DMS79 treated with DMSO at 0.1 percent for 48 hours (cell line): ENCODE results near the gene DUSP22.

Experiments
- DNase-seq: peaks from one replicate; lab custom pipeline; 2025; lab: John Stamatoyannopoulos, UW

The DUSP22 gene

DNA sequence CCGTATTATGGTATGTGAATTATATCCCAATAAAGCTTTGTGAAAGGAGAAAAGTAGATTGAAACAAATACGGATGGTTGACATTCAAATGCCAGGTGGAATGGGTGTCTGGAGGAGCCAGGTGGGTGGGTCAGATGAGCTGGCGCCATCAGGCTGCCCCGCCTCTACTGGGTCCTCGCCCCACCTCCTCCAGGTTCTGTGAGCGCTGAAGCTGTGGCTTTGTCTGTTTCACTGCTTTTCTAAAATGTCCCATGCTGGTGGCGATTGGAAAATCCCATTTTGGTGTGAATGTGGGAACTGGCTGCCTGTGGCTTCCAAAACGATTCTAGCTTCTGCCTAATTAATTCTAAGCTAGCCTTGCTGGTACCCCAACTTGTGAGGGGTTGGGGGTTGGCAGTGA lies 16.5 kb downstream of the DUSP22 start:
- no peak for DNase-seq

GRCh38 chr6:309947-310346 lies 17.7 kb downstream of the DUSP22 start:
- no peak for DNase-seq

- no peak for DNase-seq
These were observed 18.4 kb downstream of the DUSP22 start for GRCh38 chr6:310671-311070.

DNA sequence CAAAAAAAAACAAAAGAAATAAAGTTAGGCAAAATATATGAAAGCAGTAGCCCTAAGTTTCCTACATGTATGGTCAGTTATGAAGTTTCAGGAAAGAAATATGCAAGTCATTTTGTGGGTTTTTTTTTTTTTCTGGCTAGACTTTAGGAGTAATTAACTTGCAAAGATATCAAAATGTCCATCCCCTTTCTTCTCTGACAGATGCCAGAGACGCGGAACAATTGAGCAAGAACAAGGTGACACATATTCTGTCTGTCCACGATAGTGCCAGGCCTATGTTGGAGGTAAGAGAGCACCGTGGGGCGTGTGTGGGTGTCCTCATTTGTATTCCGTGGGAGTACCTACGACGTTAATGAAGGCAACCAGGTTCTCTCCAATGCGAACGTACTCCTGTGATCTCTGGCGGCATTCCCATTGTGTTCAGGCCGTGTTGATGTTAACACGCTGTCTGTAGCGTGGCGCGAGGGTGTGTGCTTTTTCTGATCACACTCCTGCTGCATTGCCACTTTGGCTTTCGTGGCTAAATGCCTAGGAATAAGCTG lies 19.5 kb downstream of the DUSP22 start:
- DNase-seq: no peak

- DNase-seq: no peak
These were observed 20.8 kb downstream of the DUSP22 start for GRCh38 chr6:313087-313486.

DNA sequence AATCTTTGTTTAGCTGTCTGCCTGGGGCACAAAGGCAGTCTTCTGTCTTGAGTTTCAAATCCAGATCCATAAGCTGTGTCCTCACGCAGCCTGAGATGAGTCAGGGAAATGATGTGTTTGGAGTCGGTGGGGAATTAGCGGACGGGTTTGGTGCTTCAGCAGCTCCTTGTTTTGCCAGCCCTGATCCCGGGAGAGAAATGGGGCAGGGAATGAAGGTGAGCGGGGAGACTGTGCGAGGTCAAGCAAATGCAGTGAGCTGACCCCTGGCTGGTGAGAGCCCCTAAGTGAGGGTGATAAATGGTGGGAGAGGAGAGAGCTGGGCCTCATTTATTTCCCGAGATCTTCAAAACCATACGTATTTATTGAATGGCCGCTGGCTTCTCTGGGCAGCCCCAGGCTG lies 21.6 kb downstream of the DUSP22 start:
- no peak for DNase-seq

- no peak for DNase-seq
These were observed 22.1 kb downstream of the DUSP22 start for GRCh38 chr6:314377-314776.

DNA sequence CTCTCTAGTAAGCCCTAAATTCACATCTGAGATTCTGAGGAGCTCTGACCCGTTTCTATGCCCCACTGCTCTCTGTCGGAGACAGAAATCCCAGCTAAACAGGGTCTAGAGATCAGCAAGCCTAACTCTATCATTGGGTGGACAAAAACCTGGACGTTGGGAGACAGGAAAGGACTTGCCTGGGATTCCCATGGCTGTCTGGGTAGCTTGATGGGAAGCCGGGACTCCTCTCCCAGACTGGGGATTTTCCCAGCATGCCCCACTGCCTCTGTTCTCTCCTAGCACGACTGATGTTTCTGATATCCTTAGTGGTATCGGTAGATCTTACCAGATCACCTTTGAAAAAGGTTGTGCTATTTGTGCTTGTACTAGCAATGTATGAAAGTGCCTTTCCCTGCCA lies 22.9 kb downstream of the DUSP22 start:
- no peak for DNase-seq

DNA sequence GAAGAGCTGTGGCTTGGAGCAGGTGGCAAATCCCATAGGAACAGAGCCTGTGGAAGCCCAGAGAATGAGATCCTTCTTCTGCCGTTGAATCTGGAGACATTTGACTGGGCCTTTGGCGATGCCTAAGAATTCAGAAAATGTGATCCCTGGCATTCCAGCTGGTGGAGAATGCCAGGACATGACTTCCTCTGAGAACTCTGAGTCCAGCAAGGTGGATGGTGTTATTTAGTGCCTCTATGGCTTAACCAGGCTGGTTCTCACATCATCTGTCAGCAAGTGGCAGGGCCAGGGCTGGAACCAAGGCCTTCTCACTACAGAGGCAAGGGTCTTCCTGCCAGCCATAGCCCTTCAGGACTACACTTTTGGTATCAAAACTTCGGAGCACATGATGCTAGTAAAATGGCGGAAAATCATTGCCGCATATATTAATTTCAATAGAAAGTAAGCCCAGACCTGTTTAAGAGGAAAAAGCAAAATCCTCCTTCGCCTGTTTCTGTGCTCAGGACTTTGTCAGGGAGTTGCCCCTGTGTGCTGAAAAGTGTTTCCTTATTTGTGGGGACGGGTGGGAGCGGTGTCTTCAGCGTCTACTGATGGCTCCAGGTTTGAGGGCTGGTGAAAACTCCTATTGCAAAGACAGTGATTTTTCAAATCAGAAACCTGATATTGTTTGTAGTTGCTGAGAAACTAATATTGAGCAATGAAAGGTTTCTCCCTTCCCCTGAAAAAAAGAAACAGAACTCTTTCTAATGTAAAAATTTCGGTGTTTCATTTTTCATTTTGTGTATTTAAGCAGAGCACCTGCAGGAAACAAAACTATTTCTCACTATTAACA lies 23.9 kb downstream of the DUSP22 start:
- DNase-seq: no peak

GRCh38 chr6:316753-317038 lies 24.4 kb downstream of the DUSP22 start:
- no peak for DNase-seq

DNA sequence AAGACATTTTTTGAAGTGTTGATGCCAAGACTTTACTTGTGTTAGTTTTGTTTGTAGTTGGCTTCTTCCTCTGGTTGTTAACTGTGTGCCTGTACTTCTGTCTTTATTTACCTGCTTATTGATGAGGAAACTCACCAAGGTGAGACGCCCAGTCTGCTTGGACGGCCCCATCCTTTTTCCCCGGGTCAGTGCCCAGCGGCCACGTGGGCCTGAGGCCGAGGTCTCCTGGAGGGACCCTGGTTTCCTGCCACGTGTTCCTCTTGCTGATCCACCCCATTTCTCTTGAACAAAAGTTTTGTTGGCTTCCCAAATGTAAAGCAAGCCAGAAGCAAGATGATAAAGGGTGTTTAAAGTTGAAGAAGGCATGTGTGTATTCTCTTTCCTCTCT lies 24.8 kb downstream of the DUSP22 start:
- no peak for DNase-seq

DNA sequence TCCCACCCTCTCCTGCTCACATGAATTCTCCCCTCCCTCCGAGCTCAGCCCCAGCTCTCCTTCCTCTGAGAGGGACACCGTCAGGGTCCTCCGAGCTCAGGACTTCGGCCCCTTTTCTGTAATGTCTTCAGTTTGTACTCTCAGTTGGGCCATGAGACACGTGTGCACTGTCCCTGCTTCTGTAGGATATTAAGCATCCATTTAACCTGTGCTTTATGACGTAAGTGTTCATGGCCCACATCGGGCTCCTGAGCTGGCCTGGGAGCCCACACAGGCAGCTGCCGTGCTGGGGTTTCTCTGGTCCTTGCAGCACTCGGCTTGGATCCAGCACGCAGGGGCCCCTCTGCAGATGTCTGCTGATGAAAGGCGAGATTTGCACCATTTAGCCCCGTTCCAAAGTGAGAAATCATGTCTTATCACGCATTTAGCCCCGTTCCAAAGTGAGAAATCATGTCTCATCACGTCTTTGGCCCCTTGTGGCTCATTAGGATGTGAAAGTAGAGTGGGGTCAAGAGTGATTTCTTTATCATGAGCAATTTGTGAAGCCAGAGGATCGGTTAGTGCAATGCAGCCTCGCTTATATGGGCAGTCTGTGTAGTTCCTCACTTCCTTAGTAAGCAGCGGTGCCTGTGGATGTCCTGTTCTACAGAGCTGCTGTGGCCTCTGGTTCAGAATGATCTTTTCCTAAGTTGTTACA lies 25.3 kb downstream of the DUSP22 start:
- no peak for DNase-seq

DNA sequence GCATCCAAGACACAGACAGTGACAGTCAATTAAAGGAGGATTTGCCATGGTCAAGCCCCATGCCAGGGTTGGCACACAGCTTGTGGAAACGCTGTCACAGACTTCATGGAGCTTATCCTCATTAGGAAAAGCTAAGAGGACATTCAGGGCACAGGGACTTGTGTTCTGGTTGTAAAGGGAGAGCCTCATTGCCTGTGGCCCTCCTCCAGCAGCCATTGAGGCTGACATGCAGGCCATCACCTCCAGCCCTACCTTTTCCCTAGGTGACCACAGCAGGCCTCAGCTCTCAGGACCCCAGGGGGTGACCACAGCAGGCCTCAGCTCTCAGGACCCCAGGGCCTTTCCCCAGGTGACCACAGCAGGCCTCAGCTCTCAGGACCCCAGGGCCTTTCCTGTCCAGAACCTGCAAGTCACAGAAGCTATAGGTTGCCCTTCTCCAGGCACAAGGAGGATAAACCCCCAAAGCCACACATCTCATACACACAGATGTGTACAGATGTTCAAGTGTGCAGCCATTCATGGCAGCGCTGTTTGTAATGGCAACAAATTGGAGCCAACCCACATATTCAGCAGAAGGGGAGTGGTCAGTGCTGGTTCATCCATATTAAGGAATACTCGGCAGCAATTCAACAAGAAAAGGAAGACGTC lies 26.1 kb downstream of the DUSP22 start:
- DNase-seq: no peak

- DNase-seq: no peak
These were observed 27.2 kb downstream of the DUSP22 start for GRCh38 chr6:319177-320131.

DNA sequence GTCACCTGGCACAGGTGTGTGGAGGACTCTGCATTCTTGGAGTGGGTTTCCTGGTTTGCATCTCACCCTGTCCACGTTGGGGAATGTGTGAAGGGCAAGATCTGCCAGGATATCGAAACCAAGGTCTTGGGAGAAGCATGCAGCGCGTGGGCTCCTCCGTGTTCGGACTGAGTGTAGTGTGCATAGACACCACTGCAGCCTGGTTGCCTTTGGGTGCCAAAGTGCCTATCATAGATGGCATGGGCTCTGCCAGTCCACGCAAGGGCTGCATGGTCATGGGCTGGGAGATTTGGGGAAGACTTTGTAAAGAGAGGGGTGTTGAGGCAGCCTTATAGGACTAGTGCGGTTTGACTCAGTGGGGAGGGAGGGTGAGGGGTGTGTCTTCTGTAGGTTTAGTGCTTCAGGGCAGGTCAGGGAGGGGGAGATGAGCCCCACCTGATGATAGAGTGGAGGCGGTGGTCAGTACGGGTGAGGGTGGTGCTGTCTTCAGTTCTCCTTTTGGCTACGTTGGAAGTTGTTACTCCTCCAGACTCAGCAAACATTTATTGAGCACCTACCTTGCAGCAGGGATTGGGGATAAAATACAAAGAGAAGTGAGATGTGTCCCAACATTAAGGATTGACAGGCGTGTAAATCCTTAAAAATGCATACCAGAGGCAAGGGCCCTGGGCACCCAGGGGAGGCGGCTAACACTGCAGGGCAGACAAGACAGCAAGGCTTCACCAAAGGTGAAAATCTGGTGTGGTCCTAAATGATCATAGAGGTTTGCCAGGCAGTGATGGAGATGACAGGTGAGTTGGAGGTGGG lies 28.3 kb downstream of the DUSP22 start:
- DNase-seq: no peak

DNA sequence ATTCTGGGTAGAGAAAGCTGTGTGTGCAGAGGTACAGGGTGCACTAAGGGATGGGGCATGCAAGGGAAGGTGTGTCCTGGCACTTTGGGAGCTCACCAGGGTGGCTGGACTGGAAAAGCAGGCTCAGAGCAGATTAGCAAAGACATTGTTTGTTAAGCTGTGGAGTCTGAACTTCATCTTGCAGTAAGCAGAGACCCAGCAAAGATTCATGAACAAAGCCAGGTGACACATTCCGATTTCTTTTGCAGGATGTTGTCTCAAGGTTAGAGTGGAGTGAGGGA lies 28.8 kb downstream of the DUSP22 start:
- no peak for DNase-seq

DNA sequence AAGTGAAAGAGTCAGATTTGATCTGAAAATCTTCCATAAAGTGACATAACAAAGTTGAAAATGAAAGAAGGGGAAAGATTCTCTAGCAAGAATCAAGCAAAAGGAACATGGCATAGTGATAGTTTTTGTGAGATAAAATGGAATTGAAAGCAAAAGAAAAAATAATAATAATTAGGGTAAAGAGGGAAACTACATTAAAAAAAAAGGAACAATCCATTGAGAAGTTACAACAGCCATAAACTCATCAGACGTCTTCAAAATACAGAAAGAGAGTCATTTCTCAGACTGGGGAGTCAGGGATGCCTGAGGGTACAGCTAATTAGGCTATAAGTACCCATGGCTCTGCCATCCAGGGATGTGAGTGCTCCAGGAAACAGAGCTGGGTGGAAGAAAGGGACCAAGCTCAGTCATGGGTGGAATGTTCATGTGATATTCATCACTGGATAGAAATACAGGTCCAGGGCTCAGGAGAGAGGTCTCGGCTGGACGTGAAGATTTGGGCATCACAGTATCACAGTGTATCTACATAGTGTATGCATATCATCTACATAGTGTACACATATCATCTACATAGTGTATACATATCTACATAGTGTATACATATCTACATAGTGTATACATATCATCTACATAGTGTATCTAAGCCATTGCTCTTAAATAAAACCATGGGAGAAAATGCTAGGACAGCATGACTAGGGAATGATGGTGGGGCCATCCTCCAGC lies 29.4 kb downstream of the DUSP22 start:
- no peak for DNase-seq

- no peak for DNase-seq
These were observed 30.1 kb downstream of the DUSP22 start for GRCh38 chr6:322259-322930.

DNA sequence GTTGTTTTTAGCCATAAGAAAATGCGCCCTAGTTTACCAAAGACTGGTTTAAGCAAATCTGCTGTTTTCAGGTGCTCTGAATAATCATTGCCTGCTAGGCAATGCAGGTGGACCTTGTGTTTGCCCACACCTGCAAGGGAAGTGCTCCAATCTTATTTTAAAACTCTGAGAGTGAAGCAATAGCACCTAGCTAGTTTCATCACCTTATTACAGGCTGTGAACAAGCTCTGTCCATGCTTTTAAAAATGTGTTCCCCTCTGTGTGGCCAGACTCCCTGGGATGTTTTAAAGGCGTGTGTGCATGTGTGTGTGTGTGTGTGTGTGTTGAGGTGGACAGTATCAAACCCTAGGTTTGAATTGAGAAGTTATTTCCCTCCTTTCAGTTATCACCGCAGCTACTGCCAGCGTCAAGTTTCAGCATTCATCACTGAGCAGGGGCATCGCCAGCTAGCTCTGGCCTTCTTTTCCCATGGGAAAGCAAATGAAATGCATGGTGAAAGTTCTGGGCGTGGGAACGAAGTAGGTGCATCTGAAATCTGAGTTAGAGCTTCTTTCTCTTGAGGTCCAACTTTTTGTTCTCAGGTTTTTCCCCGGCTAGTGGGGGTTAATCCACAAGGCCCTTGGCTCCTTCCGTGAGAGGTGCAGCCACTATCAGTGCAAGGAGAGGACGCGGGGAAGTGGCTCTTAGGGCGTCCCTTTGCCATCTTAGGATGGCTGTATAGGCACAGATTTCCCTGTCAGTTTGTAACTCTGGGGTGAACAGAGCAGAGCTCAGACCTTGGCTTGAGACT lies 30.8 kb downstream of the DUSP22 start:
- DNase-seq: no peak
